Right lobe of liver (tissue), 4 donors: Measurements from ENCODE around the gene ATXN2L.

ENCODE experiments used
- CTCF ChIP-seq, 4 donors: fragments of 200-600 bp in 3 of 4; fragments of 450-650 bp in 1 of 4; IDR thresholded peaks; one replicate each; pipeline versions ENCODE4 v1.5.1 to v1.8.0; 2016 to 2022; ENCODE audit warnings: antibody characterized with exemption in 4 of 4, mild to moderate bottlenecking in 2 of 4
- POLR2A ChIP-seq: fragments of 450-650 bp; IDR thresholded peaks from one replicate; pipeline ENCODE4 v1.6.1; 2017; ENCODE audit warnings: antibody characterized with exemption, mild to moderate bottlenecking
- donor health status: DM: no; HTN: no; CAD: no.
- donor health status: DM: no; HTN: no; CAD: no.
- donor health status: DM: no; HTN: yes; CAD: no.

- TF ChIP-seq CTCF (IDR thresholded peaks at IDR 0.05): no peak
- TF ChIP-seq POLR2A: no peak
Measured at GRCh38 chr16:28875134-28876018, 52.6 kb downstream of the ATXN2L start.
